ENCODE data around the gene RAPGEF4. TPM values are rescaled to one million over a fixed set of nuclear protein-coding genes. Genes with fewer than 3 reads are reported as not detected.
"Not testable (repeated sequence)": the region's sequence is repeated elsewhere in the genome, so short reads cannot be mapped to it uniquely, and the experiment has no call there.

Gene RAPGEF4
- total RNA-seq, 6 donors from 2014 or later: 8.3 to 35.2 (median 17.4) TPM

DNA sequence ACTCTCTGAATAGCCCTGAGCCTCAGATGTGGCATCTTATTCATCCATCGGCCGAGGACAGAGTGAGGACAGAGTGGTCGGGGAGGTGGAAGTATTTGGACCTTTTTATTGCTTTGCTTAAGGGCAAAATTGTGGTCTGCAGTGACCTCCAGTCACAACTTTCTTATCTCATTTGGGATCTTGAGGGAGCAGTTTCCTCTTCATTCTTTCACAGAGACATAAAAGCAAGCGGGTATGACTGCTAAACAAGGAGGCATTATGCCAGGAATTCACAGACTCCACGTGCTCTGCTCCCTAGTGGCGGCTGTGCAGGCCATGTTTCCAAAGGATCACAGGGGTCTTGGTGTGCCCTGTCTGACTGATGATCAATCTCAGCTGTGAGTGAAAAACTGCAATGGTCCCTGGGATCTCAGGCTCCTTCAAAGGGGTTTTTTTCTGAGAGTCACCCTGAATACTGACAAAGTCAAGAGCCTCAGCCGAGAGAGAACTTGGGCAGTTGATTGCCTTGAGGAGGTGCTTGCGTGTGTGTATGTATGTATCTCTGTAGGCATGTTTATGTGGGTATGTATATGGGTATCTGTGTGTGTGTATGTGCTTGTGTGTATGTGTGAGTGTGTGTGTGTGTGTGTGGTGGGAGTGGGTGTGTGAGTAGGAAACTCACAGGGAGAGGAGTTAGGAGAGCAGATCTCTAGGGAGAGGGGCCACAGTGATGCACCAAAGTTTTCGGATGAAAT is 47.7 kb downstream of the RAPGEF4 start:
- WGBS, 2 donors: 37 to 39% methylated on average over 9 of the region's 9 CpGs
- no peaks in the 10 kb centered on the region for H3K36me3 ChIP-seq
- H3K4me1 ChIP-seq: peaks cover 0 to 4% (median 0%) of the 10 kb centered on the region in 4 donors
- H3K27ac ChIP-seq: no peak overlapping the region
- TF ChIP-seq, protein P1, sequence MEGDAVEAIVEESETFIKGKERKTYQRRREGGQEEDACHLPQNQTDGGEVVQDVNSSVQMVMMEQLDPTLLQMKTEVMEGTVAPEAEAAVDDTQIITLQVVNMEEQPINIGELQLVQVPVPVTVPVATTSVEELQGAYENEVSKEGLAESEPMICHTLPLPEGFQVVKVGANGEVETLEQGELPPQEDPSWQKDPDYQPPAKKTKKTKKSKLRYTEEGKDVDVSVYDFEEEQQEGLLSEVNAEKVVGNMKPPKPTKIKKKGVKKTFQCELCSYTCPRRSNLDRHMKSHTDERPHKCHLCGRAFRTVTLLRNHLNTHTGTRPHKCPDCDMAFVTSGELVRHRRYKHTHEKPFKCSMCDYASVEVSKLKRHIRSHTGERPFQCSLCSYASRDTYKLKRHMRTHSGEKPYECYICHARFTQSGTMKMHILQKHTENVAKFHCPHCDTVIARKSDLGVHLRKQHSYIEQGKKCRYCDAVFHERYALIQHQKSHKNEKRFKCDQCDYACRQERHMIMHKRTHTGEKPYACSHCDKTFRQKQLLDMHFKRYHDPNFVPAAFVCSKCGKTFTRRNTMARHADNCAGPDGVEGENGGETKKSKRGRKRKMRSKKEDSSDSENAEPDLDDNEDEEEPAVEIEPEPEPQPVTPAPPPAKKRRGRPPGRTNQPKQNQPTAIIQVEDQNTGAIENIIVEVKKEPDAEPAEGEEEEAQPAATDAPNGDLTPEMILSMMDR (IDR thresholded peaks at IDR 0.05): no peak
- TF ChIP-seq POLR2AphosphoS5 (IDR thresholded peaks at IDR 0.05) (no peak), EP300 (IDR thresholded peaks at IDR 0.05) (no peak), POLR2A (IDR thresholded peaks at IDR 0.05) (no peak)
- H3K27me3 ChIP-seq: no peaks in the 10 kb centered on the region
- DNase-seq (no peak), ATAC-seq (ENCODE audit: low FRiP score in 2 of 2) (peak; percentile 57 to 60)
- no peak overlapping the region for H3K4me3 ChIP-seq
- H3K9me3 ChIP-seq: no peaks in the 10 kb centered on the region

DNA sequence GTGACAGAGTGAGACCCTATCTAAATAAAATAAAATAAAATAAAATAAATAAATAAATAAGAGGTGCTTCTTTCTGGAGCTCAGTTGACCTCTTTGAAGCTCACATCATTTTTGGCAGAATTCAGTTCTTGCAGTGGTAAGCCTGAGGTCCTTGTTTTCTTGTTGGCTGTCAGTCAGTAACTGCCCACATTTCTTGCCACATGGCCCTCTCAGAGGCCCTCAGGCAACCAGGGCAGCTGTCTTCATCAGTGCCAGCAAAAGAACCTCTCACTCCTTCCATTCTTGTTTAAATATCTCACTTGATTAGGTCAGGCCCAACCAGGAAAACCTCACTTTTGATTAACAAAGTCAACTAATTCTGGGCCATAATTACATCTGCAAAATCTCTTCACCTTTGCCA is 53.2 kb downstream of the RAPGEF4 start:
- no peak for ATAC-seq (ENCODE audit: low FRiP score in 2 of 2)
- Histone ChIP-seq H3K4me3 (no peak overlapping the region), H3K4me1 (no peaks in the 10 kb centered on the region), H3K9me3 (no peaks in the 10 kb centered on the region), H3K27me3 (no peaks in the 10 kb centered on the region), H3K36me3 (no peaks in the 10 kb centered on the region), H3K27ac (no peak overlapping the region)
- no peak for DNase-seq
- TF ChIP-seq, protein P1 (IDR thresholded peaks at IDR 0.05): no peak

DNA sequence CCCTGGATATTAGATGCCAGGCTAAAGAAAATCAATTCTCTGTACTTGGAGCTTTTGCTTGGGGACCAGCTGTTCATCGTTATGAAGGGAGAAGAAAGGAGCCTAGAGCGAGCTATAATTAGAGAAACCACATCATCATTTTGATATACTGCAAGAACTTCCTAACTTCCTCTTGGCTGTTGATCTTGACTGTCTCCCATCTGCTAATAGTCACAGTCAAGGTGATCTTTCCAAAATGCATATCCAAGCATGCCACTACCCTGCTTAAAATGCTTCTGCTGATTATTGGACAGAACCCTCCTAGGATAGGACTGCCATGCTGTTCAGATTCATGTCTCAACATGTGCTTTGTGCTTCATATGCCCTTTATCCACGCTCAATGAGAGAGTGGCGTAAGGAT is 54.8 kb downstream of the RAPGEF4 start:
- H3K27me3 ChIP-seq: no peaks in the 10 kb centered on the region
- ATAC-seq (ENCODE audit: low FRiP score in 2 of 2) (no peak), DNase-seq (no peak)
- no peak overlapping the region for H3K4me3 ChIP-seq
- WGBS, 2 donors: 68 to 70% methylated on average over 4 of the region's 4 CpGs
- H3K4me1 ChIP-seq: no peaks in the 10 kb centered on the region
- H3K27ac ChIP-seq: no peak overlapping the region
- TF ChIP-seq POLR2A (IDR thresholded peaks at IDR 0.05): no peak
- no peak for TF ChIP-seq EP300 (IDR thresholded peaks at IDR 0.05)
- TF ChIP-seq POLR2AphosphoS5 (IDR thresholded peaks at IDR 0.05): no peak
- TF ChIP-seq, protein P1 (IDR thresholded peaks at IDR 0.05): no peak
- H3K36me3 ChIP-seq: no peaks in the 10 kb centered on the region
- H3K9me3 ChIP-seq: no peaks in the 10 kb centered on the region

DNA sequence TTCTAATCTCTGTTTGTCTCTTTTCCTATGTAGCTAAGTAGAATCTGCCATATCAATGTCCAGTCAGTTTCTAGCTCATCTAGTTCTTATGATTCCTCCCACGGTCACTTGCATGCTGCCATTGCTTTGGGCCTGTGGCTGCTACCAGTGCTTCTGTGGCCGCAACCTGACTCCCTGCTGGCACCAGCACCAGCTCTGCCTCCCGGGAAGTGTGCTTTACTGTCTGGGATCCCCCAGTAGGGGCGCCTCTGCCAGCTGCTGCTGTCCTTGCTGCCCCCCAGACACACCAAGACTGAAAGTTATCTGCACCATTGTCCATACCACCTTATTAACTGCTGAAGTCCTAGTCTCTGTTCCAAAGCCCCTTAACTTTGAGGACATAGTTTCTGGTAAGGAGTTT is 56.3 kb downstream of the RAPGEF4 start:
- H3K27me3 ChIP-seq: no peaks in the 10 kb centered on the region
- WGBS, 2 donors: 84 to 100% methylated on average over 3 to 4 of the region's 4 CpGs
- ATAC-seq (ENCODE audit: low FRiP score in 2 of 2) (no peak), DNase-seq (peak in 1 of 2 donors; percentile 23)
- no peak overlapping the region for H3K27ac ChIP-seq
- H3K36me3 ChIP-seq: no peaks in the 10 kb centered on the region
- no peak overlapping the region for H3K4me3 ChIP-seq
- H3K4me1 ChIP-seq: no peaks in the 10 kb centered on the region
- TF ChIP-seq, protein P1 (IDR thresholded peaks at IDR 0.05): no peak
- no peak for TF ChIP-seq POLR2AphosphoS5 (IDR thresholded peaks at IDR 0.05)
- H3K9me3 ChIP-seq: no peaks in the 10 kb centered on the region

DNA sequence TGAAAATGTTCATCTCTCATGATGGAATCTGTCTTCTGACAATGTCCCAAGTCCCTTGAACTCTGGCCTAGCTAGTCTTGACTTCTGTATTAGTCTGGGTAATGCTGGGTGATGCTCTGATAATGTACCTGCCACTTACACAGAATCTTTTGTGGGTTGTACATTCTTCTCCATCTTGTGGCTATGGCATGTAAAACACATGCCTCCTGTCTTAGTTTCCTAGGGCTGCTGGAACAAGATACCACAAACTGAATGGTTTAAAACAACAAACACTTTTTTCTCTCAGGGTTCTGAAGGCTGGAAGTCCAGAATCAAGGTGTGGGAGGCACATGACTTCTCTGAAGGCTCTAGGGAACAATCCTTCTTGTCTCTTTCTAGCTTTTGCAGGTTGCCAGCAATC is 57.1 kb downstream of the RAPGEF4 start:
- Histone ChIP-seq H3K27me3 (no peaks in the 10 kb centered on the region), H3K4me3 (no peak overlapping the region), H3K4me1 (no peaks in the 10 kb centered on the region), H3K36me3 (no peaks in the 10 kb centered on the region), H3K27ac (no peak overlapping the region), H3K9me3 (no peaks in the 10 kb centered on the region)
- ATAC-seq (ENCODE audit: low FRiP score in 2 of 2) (no peak), DNase-seq (no peak)
- TF ChIP-seq POLR2A (IDR thresholded peaks at IDR 0.05): no peak
- TF ChIP-seq POLR2AphosphoS5 (IDR thresholded peaks at IDR 0.05): no peak
- TF ChIP-seq EP300 (IDR thresholded peaks at IDR 0.05): no peak
- TF ChIP-seq, protein P1 (IDR thresholded peaks at IDR 0.05): no peak

DNA sequence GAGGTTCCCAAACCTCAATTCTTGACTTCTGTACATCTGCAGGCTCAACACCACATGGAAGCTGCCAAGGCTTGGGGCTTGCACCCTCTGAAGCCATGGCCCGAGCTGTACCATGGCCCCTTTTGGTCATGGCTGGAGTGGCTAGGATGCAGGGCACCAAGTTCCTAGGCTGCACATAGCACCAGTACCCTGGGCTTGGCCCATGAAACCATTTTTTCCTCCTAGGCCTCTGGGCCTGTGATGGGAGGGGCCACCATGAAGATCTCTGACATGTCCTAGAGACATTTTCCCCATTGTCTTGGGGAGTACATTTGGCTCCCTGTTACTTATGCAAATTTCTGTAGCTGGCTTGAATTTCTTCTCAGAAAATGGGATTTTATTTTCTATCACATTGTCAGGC is 67.7 kb downstream of the RAPGEF4 start:
- peaks cover 0 to 12% (median 7%) of the 10 kb centered on the region in 4 donors for H3K9me3 ChIP-seq
- H3K27ac ChIP-seq; H3K36me3 ChIP-seq; H3K27me3 ChIP-seq; H3K4me1 ChIP-seq; H3K4me3 ChIP-seq; ATAC-seq (ENCODE audit: low FRiP score in 2 of 2); DNase-seq: not testable (repeated sequence)
- WGBS, 2 donors: 79 to 86% methylated on average over 1 of the region's 1 CpG
